H1 (cell line): ENCODE data around the gene RAB31. TPM values are rescaled to one million over a fixed set of nuclear protein-coding genes. Genes with fewer than 3 reads are reported as not detected.

Experiments used
- CTCF ChIA-PET: fragments of 300-600 bp; sonication (Branson Sonifier 250); formaldehyde crosslinking; loops from one replicate; lab custom pipeline; 2021; ENCODE audit not compliant: partially characterized antibody; lab: Charles Lee
- POLR2A ChIA-PET: fragments of 300-600 bp; sonication (Branson Sonifier 250); formaldehyde crosslinking; loops from one replicate; lab custom pipeline; 2021; ENCODE audit warnings: inconsistent platforms; ENCODE audit not compliant: partially characterized antibody; lab: Charles Lee
- DNase-seq, 2 experiments: peaks; one replicate each; pipeline versions ENCODE4 v3.0.0 to v3.0.0-alpha.2; 2010 to 2022; ENCODE audit warnings: low spot score in 2 of 2, low read depth in 1 of 2, mixed read lengths in 1 of 2
- FAIRE-seq: peaks from 2 replicates; lab custom pipeline; 2011; peaks lifted over from hg19 to GRCh38; lab: Jason Lieb, UNC
- H2AFZ ChIP-seq: 2 replicates; pipeline ENCODE4 v1.8.1; 2012; ENCODE audit warnings: low read length, inconsistent platforms
- H2AK5ac ChIP-seq: 2 replicates; pipeline ENCODE4 v1.6.1; 2013; ENCODE audit warnings: low read depth, low read length
- H2BK120ac ChIP-seq: replicated peaks from 2 replicates; pipeline ENCODE3; 2013; ENCODE audit warnings: low read depth, low read length, inconsistent platforms
- H2BK12ac ChIP-seq: 2 replicates; pipeline ENCODE4 v1.6.1; 2013; ENCODE audit warnings: low read depth, low read length
- H2BK15ac ChIP-seq: 2 replicates; pipeline ENCODE4 v1.6.1; 2013; ENCODE audit warnings: low read length
- H2BK20ac ChIP-seq: 2 replicates; pipeline ENCODE4 v1.6.1; 2013; ENCODE audit warnings: low read length
- H2BK5ac ChIP-seq: 2 replicates; pipeline ENCODE4 v1.6.1; 2013; ENCODE audit warnings: low read depth, low read length
- H3K14ac ChIP-seq: 2 replicates; pipeline ENCODE4 v1.6.1; 2013; ENCODE audit warnings: inconsistent platforms; ENCODE audit not compliant: insufficient read length
- H3K18ac ChIP-seq: 2 replicates; pipeline ENCODE4 v1.6.1; 2013; ENCODE audit warnings: low read length; ENCODE audit errors: extremely low read depth
- H3K23ac ChIP-seq: 2 replicates; pipeline ENCODE4 v1.6.1; 2013; ENCODE audit warnings: inconsistent platforms; ENCODE audit not compliant: insufficient read length
- H3K23me2 ChIP-seq: 2 replicates; pipeline ENCODE4 v1.6.1; 2013; ENCODE audit warnings: low read depth, low read length
- H3K27ac ChIP-seq: 2 replicates; pipeline ENCODE4 v1.6.1; 2011; ENCODE audit warnings: low read depth, low read length, inconsistent platforms
- H3K27me3 ChIP-seq, 4 experiments: replicated peaks in 1 of 4; 1 replicate in 1 of 4; 2 replicates in 3 of 4; pipeline versions ENCODE4 v1.6.1 to v1.8.1; 2011 to 2013; ENCODE audit warnings: low read length in 3 of 4, mild to moderate bottlenecking in 3 of 4, inconsistent platforms in 2 of 4, mixed read lengths in 2 of 4, moderate library complexity in 1 of 4; ENCODE audit not compliant: control insufficient read depth in 3 of 4, insufficient read depth in 3 of 4; ENCODE audit errors: extremely low read depth in 1 of 4
- H3K36me3 ChIP-seq, 4 experiments: 2 replicates each; pipeline versions ENCODE4 v1.6.1 to v1.8.1; 2011 to 2013; ENCODE audit warnings: mild to moderate bottlenecking in 4 of 4, low read length in 3 of 4, moderate library complexity in 2 of 4, control low read depth in 1 of 4, inconsistent platforms in 1 of 4; ENCODE audit not compliant: insufficient read depth in 4 of 4, control insufficient read depth in 2 of 4
- H3K4ac ChIP-seq: replicated peaks from 2 replicates; pipeline ENCODE3; 2013; ENCODE audit warnings: low read length, low read depth, mixed read lengths, inconsistent platforms; ENCODE audit not compliant: insufficient read length
- H3K4me1 ChIP-seq, 4 experiments: replicated peaks in 1 of 4; 1 replicate in 1 of 4; 2 replicates in 3 of 4; pipeline versions ENCODE4 v1.6.1 to v1.8.1; 2011 to 2013; ENCODE audit warnings: low read length in 3 of 4, inconsistent platforms in 2 of 4, mixed read lengths in 1 of 4; ENCODE audit not compliant: insufficient read depth in 4 of 4, control insufficient read depth in 3 of 4
- H3K4me2 ChIP-seq, 2 experiments: 2 replicates each; pipeline versions ENCODE4 v1.6.1 to v1.8.1; 2011 to 2013; ENCODE audit warnings: low read depth in 2 of 2, low read length in 2 of 2, control low read depth in 1 of 2, inconsistent platforms in 1 of 2, mild to moderate bottlenecking in 1 of 2; ENCODE audit not compliant: insufficient read depth in 1 of 2
- H3K4me3 ChIP-seq, 4 experiments: fragments of 200-600, 300-600 bp in 1 of 4; sonication (generic), shearing (Covaris generic), sonication (Bioruptor Twin) in 1 of 4; 2 replicates each; pipeline versions ENCODE4 v1.5.1 to v1.8.1; 2011 to 2016; ENCODE audit warnings: low read length in 4 of 4, low read depth in 3 of 4, control low read depth in 2 of 4, inconsistent platforms in 2 of 4, mild to moderate bottlenecking in 2 of 4, mixed read lengths in 1 of 4, moderate library complexity in 1 of 4; ENCODE audit not compliant: insufficient read depth in 2 of 4; ENCODE audit errors: extremely low read depth in 1 of 4
- H3K56ac ChIP-seq: replicated peaks from 2 replicates; pipeline ENCODE3; 2013; ENCODE audit warnings: low read depth, mild to moderate bottlenecking, mixed read lengths, low read length, inconsistent platforms; ENCODE audit not compliant: insufficient read length
- H3K79me1 ChIP-seq: 2 replicates; pipeline ENCODE4 v1.6.1; 2013; ENCODE audit warnings: low read depth, low read length, control low read depth
- H3K79me2 ChIP-seq, 2 experiments: 2 replicates each; pipeline versions ENCODE4 v1.6.1 to v1.8.1; 2012 to 2013; ENCODE audit warnings: low read length in 2 of 2, mild to moderate bottlenecking in 2 of 2, inconsistent platforms in 1 of 2; ENCODE audit not compliant: insufficient read depth in 2 of 2, control insufficient read depth in 1 of 2
- H3K9ac ChIP-seq, 4 experiments: replicated peaks in 1 of 4; 1 replicate in 1 of 4; 2 replicates in 3 of 4; pipeline versions ENCODE4 v1.6.1 to v1.8.1; 2011 to 2013; ENCODE audit warnings: low read depth in 3 of 4, low read length in 3 of 4, control low read depth in 2 of 4, mild to moderate bottlenecking in 2 of 4, moderate library complexity in 2 of 4, inconsistent platforms in 1 of 4; ENCODE audit errors: extremely low read depth in 1 of 4
- H3K9me3 ChIP-seq, 2 experiments: 2 replicates each; pipeline versions ENCODE4 v1.6.1 to v1.8.1; 2012 to 2013; ENCODE audit warnings: mild to moderate bottlenecking in 2 of 2, moderate library complexity in 2 of 2, control low read depth in 1 of 2, inconsistent platforms in 1 of 2, low read depth in 1 of 2, low read length in 1 of 2, mixed read lengths in 1 of 2; ENCODE audit not compliant: insufficient read depth in 2 of 2
- H4K20me1 ChIP-seq, 2 experiments: replicated peaks in 1 of 2; 2 replicates each; pipeline versions ENCODE3 to v1.8.1; 2011 to 2013; ENCODE audit warnings: inconsistent platforms in 2 of 2, low read length in 2 of 2, mild to moderate bottlenecking in 1 of 2; ENCODE audit not compliant: insufficient read depth in 2 of 2, control insufficient read depth in 1 of 2
- H4K5ac ChIP-seq: 2 replicates; pipeline ENCODE4 v1.6.1; 2013; ENCODE audit warnings: low read length, low read depth, mixed read lengths, inconsistent platforms; ENCODE audit not compliant: insufficient read length
- H4K8ac ChIP-seq: 2 replicates; pipeline ENCODE4 v1.8.0; 2013; ENCODE audit warnings: mild to moderate bottlenecking, moderate library complexity, low read length, inconsistent platforms; ENCODE audit not compliant: insufficient read depth; ENCODE audit errors: extremely low read depth
- H4K91ac ChIP-seq: replicated peaks from 2 replicates; pipeline ENCODE3; 2013; ENCODE audit warnings: low read length, mixed read lengths, inconsistent platforms; ENCODE audit not compliant: insufficient read length
- ATF2 ChIP-seq: IDR thresholded peaks from 2 replicates; pipeline ENCODE4 v1.6.1; 2012; ENCODE audit warnings: low read length, inconsistent platforms
- RNF2 ChIP-seq: fragments of 200-900, 300-1000 bp; sonication (generic); IDR thresholded peaks from 2 replicates; pipeline ENCODE4 v1.7.1; 2016; ENCODE audit warnings: borderline replicate concordance, low read depth, mild to moderate bottlenecking, antibody characterized with exemption, low read length; ENCODE audit not compliant: poor library complexity, severe bottlenecking; ENCODE audit errors: missing control alignments
- TCF12 ChIP-seq: IDR thresholded peaks from 2 replicates; pipeline ENCODE4 v1.6.1; 2011; ENCODE audit warnings: low read depth, mild to moderate bottlenecking, low read length
- WGBS, 2 experiments: shearing (Covaris generic) in 1 of 2; methylation state at CpG; one replicate each; pipeline versions ENCODE4 v1.1.6 to v1.1.7; 2013 to 2015; ENCODE audit warnings: low lambda C conversion rate in 2 of 2, mixed read lengths in 2 of 2, inconsistent platforms in 1 of 2, low coverage in 1 of 2, missing lambda C conversion rate in 1 of 2; ENCODE audit not compliant: insufficient replicate concordance in 2 of 2, insufficient coverage in 1 of 2, insufficient read length in 1 of 2; ENCODE audit errors: extremely low coverage in 1 of 2, missing lambda C conversion rate in 1 of 2; 5-methylcytosine and 5-hydroxymethylcytosine counted together
- polyA plus RNA-seq, 7 experiments: library from polyadenylated mRNA; depleted of rRNA in 3 of 7; stranded (reverse) in 5 of 7; unstranded in 2 of 7; fragments of >200 nt in 5 of 7; fragments of 200-250 nt in 2 of 7; gene quantifications; 1 replicate in 5 of 7; 2 replicates in 1 of 7; 4 replicates in 1 of 7; pipeline versions ENCODE4 v1.2.1 to v1.2.3, GENCODE V29; 2011 to 2013; ENCODE audit warnings: missing spikeins in 2 of 7, mixed read lengths in 2 of 7
- total RNA-seq: library from RNA; stranded (reverse); fragmentation: NEBNext Ultra II Directional; extraction: Animal tissue kit (Norgen Biotek cat#: 25700); gene quantifications from 2 replicates; pipeline ENCODE4 v1.2.1, GENCODE V29; 2021

The RAB31 gene
- total and polyA plus RNA-seq, 2 of the 8 experiments (the other 6 are each of a cell fraction or from before 2014, with no cell fraction given) = 15.2 to 40.9 TPM

- Histone ChIP-seq H2BK20ac (no peak overlapping the region), H4K8ac (no peak overlapping the region)
- POLR2A ChIA-PET = interaction anchor here (1.1 kb wide), 1 partner anchor 21 kb away, joined by 3 read pairs; no protein-coding TSS in a partner anchor
- no peak for TF ChIP-seq ATF2
- no peak for TF ChIP-seq RNF2
- no peak for TF ChIP-seq TCF12
These were observed 153.8 kb downstream of the RAB31 start for GRCh38 chr18:9861933-9862332.

More at GRCh38 chr18:9861933-9862332, 153.8 kb downstream of the RAB31 start:
- Histone ChIP-seq H3K36me3 (no peaks in the 10 kb centered on the region; a peak in 1 of 8 replicates), H2AFZ (no peak overlapping the region), H2BK12ac (no peak overlapping the region), H3K23me2 (no peaks in the 10 kb centered on the region; the same call in 1 of the 2 replicates), H4K5ac (no peak overlapping the region), H3K27me3 (peaks cover 0 to 2% (median 0%) of the 10 kb centered on the region in 4 experiments; a peak in 1 of 7 replicates), H3K4me1 (peaks cover 0 to 2% (median 0%) of the 10 kb centered on the region in 4 experiments; a peak in 1 of 7 replicates), H3K9me3 (peaks cover 12 to 17% of the 10 kb centered on the region in 2 experiments; a peak in 3 of 4 replicates), H3K4me3 (no peak overlapping the region), H3K27ac (no peak overlapping the region), H3K23ac (no peak overlapping the region), H3K79me1 (no peaks in the 10 kb centered on the region), H3K79me2 (no peaks in the 10 kb centered on the region), H2AK5ac (no peak overlapping the region), H3K4me2 (no peak overlapping the region), H4K20me1 (no peaks in the 10 kb centered on the region), H2BK5ac (no peak overlapping the region), H2BK120ac (no peak overlapping the region), H3K4ac (no peak overlapping the region), H3K18ac (no peak overlapping the region), H2BK15ac (no peak overlapping the region), H3K56ac (no peak overlapping the region), H3K14ac (no peak overlapping the region), H3K9ac (no peak overlapping the region), H4K91ac (no peak overlapping the region)
- CTCF ChIA-PET = no interaction called here
- WGBS, 2 experiments = 89% methylated on average over 4 of the region's 4 CpGs; no CpG with 5 or more reads in 1 of the 2 experiments
- DNase-seq = no peak
- no peak for FAIRE-seq
